GM21619 (cell line): Measurements from ENCODE around the gene PTGR3.

Experiments
- ATAC-seq: cut with Tn5 transposase; IDR thresholded peaks from one replicate; pipeline ENCODE4 v1.9.1; 2021; ENCODE audit not compliant: unreplicated experiment

Gene PTGR3

GRCh38 chr18:75172299-75173124 is 36.4 kb downstream of the PTGR3 start:
- ATAC-seq, result peak; percentile 3

GRCh38 chr18:75170916-75171315 is 38.0 kb downstream of the PTGR3 start:
- ATAC-seq, result no peak

- ATAC-seq, result no peak
Observed at GRCh38 chr18:75170022-75170789, 38.7 kb downstream of the PTGR3 start.

GRCh38 chr18:75169411-75169810 is 39.5 kb downstream of the PTGR3 start:
- ATAC-seq, result no peak

GRCh38 chr18:75168619-75169018 is 40.3 kb downstream of the PTGR3 start:
- no peak for ATAC-seq

GRCh38 chr18:75167759-75168618 is 41.0 kb downstream of the PTGR3 start:
- ATAC-seq, result no peak

- no peak for ATAC-seq
Observed at GRCh38 chr18:75167137-75167536, 41.8 kb downstream of the PTGR3 start.

GRCh38 chr18:75165926-75166325 is 43.0 kb downstream of the PTGR3 start:
- ATAC-seq, result no peak

GRCh38 chr18:75164479-75164878 is 44.5 kb downstream of the PTGR3 start:
- no peak for ATAC-seq

- ATAC-seq, result no peak
Observed at GRCh38 chr18:75163736-75164135, 45.2 kb downstream of the PTGR3 start.

GRCh38 chr18:75162978-75163377 is 46.0 kb downstream of the PTGR3 start:
- no peak for ATAC-seq

GRCh38 chr18:75162467-75162866 is 46.5 kb downstream of the PTGR3 start:
- ATAC-seq, result no peak

- peak; percentile 66 for ATAC-seq
Observed at GRCh38 chr18:75161256-75162028, 47.5 kb downstream of the PTGR3 start.

GRCh38 chr18:75160364-75160763 is 48.6 kb downstream of the PTGR3 start:
- ATAC-seq, result no peak

GRCh38 chr18:75159646-75160356 is 49.1 kb downstream of the PTGR3 start:
- ATAC-seq, result no peak

- no peak for ATAC-seq
Observed at GRCh38 chr18:75159238-75159518, 49.8 kb downstream of the PTGR3 start.
